GM12878 (cell line): Measurements from ENCODE around the gene GRIFIN. TPM values are rescaled to one million over a fixed set of nuclear protein-coding genes. Genes with fewer than 3 reads are reported as not detected.

Source experiments
- ATAC-seq: fragments of 200-7000 bp; cut with Tn5 transposase; 3 replicates; pipeline ENCODE4 v1.9.1; 2020; ENCODE audit warnings: mild to moderate bottlenecking, moderate library complexity
- BruUV-seq: library from RNA; stranded (reverse); fragments of 400-500 nt; replicated peaks from 2 replicates; lab custom pipeline; 2021; lab: Mats Ljungman, UMichigan
- CTCF ChIA-PET: fragments of 300-600 bp; sonication (Branson Sonifier 250); formaldehyde crosslinking; extraction: SDS; loops from one replicate; lab custom pipeline; 2021; ENCODE audit warnings: inconsistent platforms; lab: Yijun Ruan, JAX
- POLR2A ChIA-PET: fragments of 350-600 bp; formaldehyde crosslinking; extraction: SDS; loops from one replicate; lab custom pipeline; 2021; ENCODE audit warnings: inconsistent platforms; lab: Charles Lee
- RAD21 ChIA-PET: fragments of 300-600 bp; sonication (Branson Sonifier 250); formaldehyde crosslinking; loops from one replicate; lab custom pipeline; 2023; ENCODE audit warnings: antibody characterized with exemption; ENCODE audit not compliant: unreplicated experiment; lab: Charles Lee
- SMC1A ChIA-PET: fragments of 300-600 bp; sonication (Branson Sonifier 250); formaldehyde crosslinking; loops from one replicate; lab custom pipeline; 2023; ENCODE audit not compliant: unreplicated experiment, uncharacterized antibody; lab: Charles Lee
- DNase-seq: peaks from one replicate; pipeline ENCODE4 v3.0.0-alpha.2; 2011; ENCODE audit warnings: low read depth, low spot score
- FAIRE-seq: peaks from 3 replicates; lab custom pipeline; 2011; peaks lifted over from hg19 to GRCh38; lab: Jason Lieb, UNC
- H2AFZ ChIP-seq: 2 replicates; pipeline ENCODE4 v1.6.0; 2011; ENCODE audit warnings: low read depth, low read length, control low read depth; ENCODE audit not compliant: control insufficient read depth
- H3K27ac ChIP-seq: 2 replicates; pipeline ENCODE4 v1.5.1; 2011; ENCODE audit warnings: control low read depth; ENCODE audit not compliant: control insufficient read depth, insufficient read depth
- H3K27me3 ChIP-seq, 2 experiments: replicated peaks in 1 of 2; 2 replicates each; pipeline versions ENCODE4 v1.6.0 to v1.6.1; 2011; ENCODE audit warnings: low read length in 1 of 2; ENCODE audit not compliant: control insufficient read depth in 2 of 2, insufficient read depth in 2 of 2
- H3K36me3 ChIP-seq, 2 experiments: 2 replicates each; pipeline ENCODE4 v1.5.1; 2011; ENCODE audit warnings: low read length in 1 of 2; ENCODE audit not compliant: control insufficient read depth in 2 of 2, insufficient read depth in 2 of 2
- H3K4me1 ChIP-seq: 2 replicates; pipeline ENCODE4 v1.6.1; 2011; ENCODE audit warnings: mild to moderate bottlenecking, low read length, moderate library complexity, mixed read lengths; ENCODE audit not compliant: control insufficient read depth, insufficient read depth
- H3K4me2 ChIP-seq: 2 replicates; pipeline ENCODE4 v1.6.0; 2011; ENCODE audit warnings: control low read depth; ENCODE audit not compliant: control insufficient read depth, insufficient read depth
- H3K4me3 ChIP-seq: fragments of 200-600 bp; sonication (generic); 2 replicates; pipeline ENCODE4 v1.5.1; 2016
- H3K79me2 ChIP-seq: 2 replicates; pipeline ENCODE4 v1.6.0; 2011; ENCODE audit warnings: low read length; ENCODE audit not compliant: control insufficient read depth, insufficient read depth
- H3K9ac ChIP-seq: 2 replicates; pipeline ENCODE4 v1.8.0; 2011; ENCODE audit warnings: low read length, control low read depth, mixed read lengths; ENCODE audit not compliant: control insufficient read depth, insufficient read depth
- H3K9me3 ChIP-seq: replicated peaks from 3 replicates; pipeline ENCODE4 v1.5.1; 2011; ENCODE audit warnings: mild to moderate bottlenecking, low read length; ENCODE audit not compliant: control insufficient read depth, insufficient read depth
- H4K20me1 ChIP-seq: 2 replicates; pipeline ENCODE4 v1.6.0; 2011; ENCODE audit not compliant: control insufficient read depth, insufficient read depth
- ATF7 ChIP-seq: fragments of 450-650 bp; IDR thresholded peaks from 2 replicates; pipeline ENCODE4 v1.6.1; 2016; ENCODE audit warnings: low read depth, mild to moderate bottlenecking
- BMI1 ChIP-seq: fragments of 450-650 bp; IDR thresholded peaks from 2 replicates; pipeline ENCODE4 v1.6.1; 2016; ENCODE audit warnings: mild to moderate bottlenecking, moderate library complexity, borderline replicate concordance
- EED ChIP-seq: sonication (generic); IDR thresholded peaks from 2 replicates; pipeline ENCODE4 v1.6.1; 2016; ENCODE audit warnings: antibody characterized with exemption, low read depth
- ESRRA ChIP-seq: IDR thresholded peaks from 2 replicates; pipeline ENCODE4 v1.6.1; 2012; ENCODE audit warnings: mild to moderate bottlenecking, low read length, improper control_type of control experiment
- ETV6 ChIP-seq, 2 experiments: fragments of 450-650 bp in 1 of 2; IDR thresholded peaks in 1 of 2; conservative IDR thresholded peaks in 1 of 2; 2 replicates each; pipeline ENCODE4 v1.6.1; 2014; ENCODE audit warnings: antibody characterized with exemption in 1 of 2, borderline replicate concordance in 1 of 2, low read depth in 1 of 2, mild to moderate bottlenecking in 1 of 2, moderate library complexity in 1 of 2
- JUNB ChIP-seq: IDR thresholded peaks from 2 replicates; pipeline ENCODE4 v1.6.1; 2016; ENCODE audit warnings: antibody characterized with exemption, mild to moderate bottlenecking
- MAX ChIP-seq: IDR thresholded peaks from 2 replicates; pipeline ENCODE4 v1.6.1; 2012; ENCODE audit warnings: low read depth, low read length, improper control_type of control experiment
- RAD51 ChIP-seq: fragments of 450-650 bp; IDR thresholded peaks from 2 replicates; pipeline ENCODE4 v1.6.1; 2016; ENCODE audit warnings: moderate library complexity, mild to moderate bottlenecking, inconsistent platforms
- RUNX3 ChIP-seq: IDR thresholded peaks from 2 replicates; pipeline ENCODE4 v1.6.1; 2012; ENCODE audit warnings: low read length, inconsistent platforms
- WGBS: methylation state at CpG from one replicate; pipeline ENCODE4 v1.1.6; 2016; ENCODE audit warnings: low lambda C conversion rate; ENCODE audit not compliant: insufficient replicate concordance, insufficient coverage; ENCODE audit errors: missing lambda C conversion rate; 5-methylcytosine and 5-hydroxymethylcytosine counted together
- in situ Hi-C: fragments of 300-500 bp; cut with MboI; formaldehyde crosslinking; loops from 9 replicates; pipeline ENCODE4 v1.14.3; 2018; ENCODE audit warnings: mixed read lengths
- intact Hi-C: fragments of 100-400 bp; cut with micrococcal nuclease; formaldehyde crosslinking; loops from one replicate; pipeline ENCODE4 v1.14.2; 2022; ENCODE audit not compliant: unreplicated experiment
- polyA plus RNA-seq, 11 experiments: library from polyadenylated mRNA; depleted of rRNA in 4 of 11; unstranded in 6 of 11; stranded (reverse) in 5 of 11; fragments of >200 nt; fragmentation: Nextera tagmentation in 4 of 11; fragmentation: Illumina TruSeq in 1 of 11; extraction: Ambion mirVana in 4 of 11; extraction: Trizol in 1 of 11; gene quantifications; 1 replicate in 1 of 11; 2 replicates in 10 of 11; pipeline versions ENCODE4 v1.2.1 to v1.2.3, GENCODE V29; 2011 to 2016; ENCODE audit warnings: inconsistent platforms in 2 of 11, missing spikeins in 2 of 11, low read depth in 1 of 11
- total RNA-seq, 4 experiments: library from RNA; depleted of rRNA in 3 of 4; stranded (reverse); fragments of >200 nt in 3 of 4; fragmentation: Illumina TruSeq in 1 of 4; extraction: Trizol in 1 of 4; gene quantifications; 2 replicates each; pipeline versions ENCODE4 v1.2.1 to v1.2.3, GENCODE V29; 2013 to 2021

The GRIFIN gene
- total and polyA plus RNA-seq, 10 of the 15 experiments (the other 5 are each of a cell fraction or from before 2014, with no cell fraction given): not detected

DNA sequence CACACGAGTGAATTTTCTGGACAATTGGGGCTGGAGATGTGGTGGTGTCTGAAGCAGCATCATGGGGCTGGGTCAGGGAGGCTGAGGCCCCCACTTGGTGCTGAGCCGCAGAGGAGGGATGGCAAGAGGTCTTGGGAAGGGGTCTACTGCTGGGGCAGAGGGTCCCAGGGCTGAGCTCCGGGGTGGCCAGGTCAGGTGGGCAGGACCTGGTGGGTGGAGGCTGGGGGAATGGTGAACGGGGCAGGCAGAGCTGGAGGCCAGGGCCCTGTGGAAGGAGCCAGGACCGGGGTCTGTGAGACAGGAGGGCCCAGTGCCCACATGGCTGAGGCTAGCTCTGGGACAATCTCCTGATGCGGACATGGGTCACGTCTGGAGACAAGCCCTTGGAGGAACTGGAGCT is 23.0 kb upstream of the GRIFIN start (continued):
- TF ChIP-seq BMI1 (no peak), RAD51 (no peak)

DNA sequence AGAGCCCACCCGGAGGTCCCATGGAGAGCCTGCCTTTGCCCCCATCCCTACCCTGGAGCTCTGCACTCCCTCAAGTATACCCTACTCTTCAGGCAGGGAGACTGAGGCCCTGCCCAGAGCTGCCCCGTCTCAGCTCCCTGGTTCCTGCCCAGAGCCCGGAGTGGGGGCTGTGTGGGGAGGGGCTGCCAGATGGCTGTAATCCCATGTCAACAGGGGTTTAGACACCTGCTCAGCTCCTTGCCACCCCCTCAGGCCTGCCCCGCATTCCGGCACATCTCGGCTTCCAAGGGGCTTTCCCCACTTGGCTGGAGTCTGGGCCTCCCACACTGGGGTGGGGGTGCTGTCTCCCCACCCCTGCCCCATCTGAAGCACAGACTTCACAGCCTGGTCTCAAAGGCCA is 22.5 kb upstream of the GRIFIN start:
- ATAC-seq: no peak
- Histone ChIP-seq H3K4me2 (no peak overlapping the region), H3K4me3 (no peak overlapping the region), H3K27me3 (peaks cover 0 to 1% of the 10 kb centered on the region in 2 experiments; a peak in 1 of 4 replicates), H3K36me3 (no peaks in the 10 kb centered on the region), H3K27ac (no peak overlapping the region), H3K79me2 (no peaks in the 10 kb centered on the region), H4K20me1 (no peaks in the 10 kb centered on the region), H2AFZ (no peak overlapping the region), H3K9ac (no peak overlapping the region), H3K9me3 (no peaks in the 10 kb centered on the region), H3K4me1 (no peaks in the 10 kb centered on the region)
- SMC1A ChIA-PET: no interaction called here
- CTCF ChIA-PET: interaction anchor here (1.4 kb wide), 1 partner anchor 30 kb away, joined by 4 read pairs; no protein-coding TSS in a partner anchor
- BruUV-seq: no TSS peak
- TF ChIP-seq RUNX3 (no peak), MAX (no peak), ETV6 (conservative IDR thresholded peaks at IDR 0.05 in 1 of 2, IDR thresholded peaks at IDR 0.05 in 1 of 2; ENCODE audit: borderline replicate concordance in 1 of 2, low read depth in 1 of 2) (no peak), JUNB (no peak), ATF7 (no peak), EED (no peak), ESRRA (no peak)
- POLR2A ChIA-PET: no interaction called here
- in situ Hi-C loops (no loop called here), intact Hi-C loops (no loop called here)
- FAIRE-seq: no peak
- RAD21 ChIA-PET: interaction anchor here (1.6 kb wide), 1 partner anchor 30 kb away, joined by 3 read pairs; no protein-coding TSS in a partner anchor
- DNase-seq: no peak
- 41% methylated on average over 6 of the region's 6 CpGs for WGBS
